Natural killer cell (primary cell): ENCODE measurements around the gene KIF16B. TPM values are rescaled to one million over a fixed set of nuclear protein-coding genes. Genes with fewer than 3 reads are reported as not detected.

Source experiments
- ATAC-seq, 3 donors: fragments of 150-1000 bp in 2 of 3; fragments of 200-7000 bp in 1 of 3; cut with Tn5 transposase; 1 replicate in 1 of 3; 2 replicates in 2 of 3; pipeline ENCODE4 v1.10.0; 2021; ENCODE audit warnings: mild to moderate bottlenecking in 2 of 3, moderate library complexity in 2 of 3
- DNase-seq, 2 donors: peaks; one replicate each; pipeline versions ENCODE4 v3.0.0 to v3.0.0-alpha.2; 2013 to 2021; ENCODE audit warnings: mixed read lengths in 1 of 2
- H3K27ac ChIP-seq: one replicate; pipeline ENCODE4 v1.5.1; 2013; ENCODE audit warnings: mild to moderate bottlenecking, low read length
- H3K27me3 ChIP-seq: one replicate; pipeline ENCODE4 v1.6.1; 2013; ENCODE audit warnings: low read length; ENCODE audit not compliant: control insufficient read depth, insufficient read depth
- H3K36me3 ChIP-seq: one replicate; pipeline ENCODE4 v1.6.1; 2013; ENCODE audit warnings: low read length; ENCODE audit not compliant: control insufficient read depth, insufficient read depth
- H3K4me1 ChIP-seq: one replicate; pipeline ENCODE4 v1.6.1; 2013; ENCODE audit warnings: low read length; ENCODE audit not compliant: control insufficient read depth, insufficient read depth
- H3K4me3 ChIP-seq: one replicate; pipeline ENCODE4 v1.5.1; 2013; ENCODE audit warnings: low read length
- H3K9me3 ChIP-seq: one replicate; pipeline ENCODE4 v1.6.1; 2013; ENCODE audit warnings: low read length; ENCODE audit not compliant: control insufficient read depth, insufficient read depth
- H3K27ac Mint-ChIP-seq, 2 donors: one replicate each; pipeline ENCODE4 v1.8.0; 2022; ENCODE audit warnings: mild to moderate bottlenecking in 2 of 2, mixed read lengths in 2 of 2, moderate library complexity in 1 of 2
- H3K27me3 Mint-ChIP-seq, 2 donors: one replicate each; pipeline ENCODE4 v1.8.0; 2022; ENCODE audit warnings: low read depth in 2 of 2, mixed read lengths in 2 of 2
- H3K36me3 Mint-ChIP-seq: one replicate; pipeline ENCODE4 v1.8.0; 2022; ENCODE audit warnings: mixed read lengths
- H3K4me1 Mint-ChIP-seq, 2 donors: one replicate each; pipeline ENCODE4 v1.8.0; 2022; ENCODE audit warnings: mixed read lengths in 2 of 2
- H3K4me3 Mint-ChIP-seq: one replicate; pipeline ENCODE4 v1.8.0; 2022; ENCODE audit warnings: mild to moderate bottlenecking, moderate library complexity, mixed read lengths
- H3K9me3 Mint-ChIP-seq, 2 donors: one replicate each; pipeline ENCODE4 v1.8.0; 2022; ENCODE audit warnings: mixed read lengths in 2 of 2
- CTCF ChIP-seq: fragments of 200-600 bp; IDR thresholded peaks from one replicate; pipeline ENCODE4 v1.8.0; 2022; ENCODE audit warnings: antibody characterized with exemption
- WGBS: methylation state at CpG from one replicate; pipeline ENCODE4 v1.1.7; 2013; ENCODE audit warnings: missing lambda C conversion rate; ENCODE audit not compliant: insufficient coverage; 5-methylcytosine and 5-hydroxymethylcytosine counted together
- intact Hi-C: fragments of 100-400 bp; cut with micrococcal nuclease; formaldehyde crosslinking; loops from one replicate; pipeline ENCODE4 v1.14.2; 2022
- total RNA-seq, 4 donors: library from RNA; stranded (reverse); fragments of 120-200 nt in 1 of 4; gene quantifications; one replicate each; pipeline versions ENCODE4 v1.2.3 to v1.2.4, GENCODE V29; 2013 to 2022

The KIF16B gene
- total RNA-seq, 3 donors from 2014 or later (not counting 1 experiment from before 2014, with no cell fraction given): 3.9 to 11.8 (median 9.2) TPM

- Mint-ChIP-seq H3K4me3 (no peak overlapping the region), H3K4me1 (no peaks in the 10 kb centered on the region), H3K36me3 (no peaks in the 10 kb centered on the region), H3K27ac (no peak overlapping the region), H3K9me3 (no peaks in the 10 kb centered on the region), H3K27me3 (no peaks in the 10 kb centered on the region)
- 80% methylated on average over 3 of the region's 3 CpGs for WGBS
- no peaks in the 10 kb centered on the region for H3K9me3 ChIP-seq
- H3K4me3 ChIP-seq: no peak overlapping the region
- no peak overlapping the region for H3K27ac ChIP-seq
- DNase-seq (no peak), ATAC-seq (no peak)
- no peak for TF ChIP-seq CTCF
- no peaks in the 10 kb centered on the region for H3K27me3 ChIP-seq
- no peaks in the 10 kb centered on the region for H3K4me1 ChIP-seq
- H3K36me3 ChIP-seq: no peaks in the 10 kb centered on the region
- intact Hi-C loops: no loop called here
These were observed 93.6 kb downstream of the KIF16B start for GRCh38 chr20:16479666-16480065.

- no peak for TF ChIP-seq CTCF
- H3K4me1 Mint-ChIP-seq: no peaks in the 10 kb centered on the region
- Histone ChIP-seq H3K27me3 (no peaks in the 10 kb centered on the region), H3K9me3 (no peaks in the 10 kb centered on the region), H3K4me1 (no peaks in the 10 kb centered on the region), H3K4me3 (no peak overlapping the region), H3K36me3 (no peaks in the 10 kb centered on the region), H3K27ac (no peak overlapping the region)
- peak overlapping the region in 1 of 2 donors; percentile 9 for H3K27ac Mint-ChIP-seq
- no peak overlapping the region for H3K4me3 Mint-ChIP-seq
- intact Hi-C loops: no loop called here
- ATAC-seq (no peak), DNase-seq (no peak)
- 43% methylated on average over 4 of the region's 5 CpGs for WGBS
- no peaks in the 10 kb centered on the region for H3K36me3 Mint-ChIP-seq
- no peaks in the 10 kb centered on the region for H3K9me3 Mint-ChIP-seq
- H3K27me3 Mint-ChIP-seq: no peaks in the 10 kb centered on the region
These were observed 95.6 kb downstream of the KIF16B start for GRCh38 chr20:16477632-16478031.

GRCh38 chr20:16476032-16476431 is 97.2 kb downstream of the KIF16B start:
- H3K4me3 ChIP-seq: no peak overlapping the region
- H3K4me1 ChIP-seq: no peaks in the 10 kb centered on the region
- H3K36me3 ChIP-seq: no peaks in the 10 kb centered on the region
- no peaks in the 10 kb centered on the region for H3K9me3 ChIP-seq
- Mint-ChIP-seq H3K36me3 (no peaks in the 10 kb centered on the region), H3K4me1 (no peaks in the 10 kb centered on the region), H3K27ac (no peak overlapping the region), H3K9me3 (no peaks in the 10 kb centered on the region), H3K27me3 (no peaks in the 10 kb centered on the region), H3K4me3 (no peak overlapping the region)
- intact Hi-C loops: no loop called here
- ATAC-seq (peak in 2 of 3 donors; percentile 61 to 64), DNase-seq (peak in 1 of 2 donors; percentile 48)
- TF ChIP-seq CTCF: peak; percentile 79
- no peaks in the 10 kb centered on the region for H3K27me3 ChIP-seq
- H3K27ac ChIP-seq: no peak overlapping the region
- 50% methylated on average over 1 of the region's 3 CpGs for WGBS

DNA sequence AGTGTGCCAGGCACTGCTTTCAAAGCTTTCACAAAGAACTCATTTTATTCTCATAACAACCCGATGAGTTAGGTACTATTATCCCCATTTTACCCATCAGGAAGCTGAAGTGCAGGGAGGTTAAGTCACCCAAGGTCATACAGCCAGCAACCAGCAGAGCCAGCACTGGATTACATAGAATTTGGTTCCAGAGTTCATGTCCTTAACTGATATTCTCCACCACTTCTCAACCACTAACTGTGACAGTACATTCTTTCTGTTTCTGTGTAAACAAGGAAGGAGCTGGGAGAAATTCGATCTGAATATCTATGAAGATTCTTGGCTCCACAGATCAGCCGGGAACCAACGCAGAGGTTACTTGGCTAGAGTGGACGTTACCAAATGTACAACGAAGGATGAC is 98.0 kb downstream of the KIF16B start:
- 97% methylated on average over 3 of the region's 6 CpGs for WGBS
- Histone ChIP-seq H3K4me1 (no peaks in the 10 kb centered on the region), H3K4me3 (no peak overlapping the region), H3K9me3 (no peaks in the 10 kb centered on the region), H3K27me3 (no peaks in the 10 kb centered on the region), H3K36me3 (no peaks in the 10 kb centered on the region), H3K27ac (no peak overlapping the region)
- no peak for DNase-seq
- TF ChIP-seq CTCF: no peak
- H3K27ac Mint-ChIP-seq: no peak overlapping the region
- H3K36me3 Mint-ChIP-seq: no peaks in the 10 kb centered on the region
- no peak overlapping the region for H3K4me3 Mint-ChIP-seq
- no peaks in the 10 kb centered on the region for H3K27me3 Mint-ChIP-seq
- intact Hi-C loops: no loop called here
- no peaks in the 10 kb centered on the region for H3K9me3 Mint-ChIP-seq
- ATAC-seq: no peak
- H3K4me1 Mint-ChIP-seq: no peaks in the 10 kb centered on the region
